Activated CD4-positive, alpha-beta T cell treated with anti-CD3 and anti-CD28 coated beads, Interleukin-2, amount 50 U/mL, for 16 hours (primary cell): Measurements from ENCODE around the gene FOXL3.
"Not testable (repeated sequence)": the region's sequence is repeated elsewhere in the genome, so short reads cannot be mapped to it uniquely, and the experiment has no call there.

ENCODE experiments used
- DNase-seq: peaks from one replicate; pipeline ENCODE4 v3.0.0-alpha.2; 2020

The FOXL3 gene

DNA sequence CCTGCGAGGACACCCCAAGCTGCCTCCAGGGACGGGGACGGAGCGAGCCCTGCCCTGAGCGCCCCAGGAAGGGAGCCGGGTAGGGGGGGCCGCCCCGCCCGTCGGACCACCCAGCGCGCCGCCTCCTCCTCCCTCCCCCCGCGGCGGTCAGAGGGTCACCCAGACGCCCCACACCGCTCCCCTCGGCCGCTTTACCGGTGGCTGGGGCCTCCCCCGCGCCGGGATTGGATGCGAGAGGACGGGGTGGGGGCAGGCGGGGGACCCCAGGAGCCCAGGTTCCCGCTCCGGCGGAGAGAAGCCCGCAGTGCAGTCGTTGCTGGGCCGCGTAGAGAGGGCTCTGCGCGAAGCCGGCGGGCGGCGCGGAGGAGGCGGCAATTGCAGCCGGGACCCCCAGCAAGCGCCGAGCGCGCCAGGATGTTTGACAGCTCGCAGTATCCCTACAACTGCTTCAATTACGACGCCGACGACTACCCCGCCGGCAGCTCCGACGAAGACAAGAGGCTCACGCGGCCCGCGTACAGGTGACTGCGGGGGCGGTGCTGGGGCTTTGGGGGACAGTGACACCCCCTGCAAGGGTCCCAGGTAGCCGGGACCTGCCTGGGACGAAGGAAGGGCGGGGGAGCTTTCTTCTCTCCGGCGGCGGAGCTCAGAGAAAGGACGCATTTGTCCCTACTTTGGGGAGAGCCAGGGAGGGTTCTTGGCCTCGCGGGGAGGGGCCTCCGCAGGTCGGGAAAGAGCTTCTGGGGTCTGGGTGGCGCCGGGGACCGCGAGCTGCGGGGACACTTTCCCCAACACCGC is at the start of gene FOXL3:
TSS of gene FOXL3 (plus strand) at position 415 of the 798 bp plus-strand sequence. CDS start at position 415, 0 bp downstream.
- no peak for DNase-seq

DNA sequence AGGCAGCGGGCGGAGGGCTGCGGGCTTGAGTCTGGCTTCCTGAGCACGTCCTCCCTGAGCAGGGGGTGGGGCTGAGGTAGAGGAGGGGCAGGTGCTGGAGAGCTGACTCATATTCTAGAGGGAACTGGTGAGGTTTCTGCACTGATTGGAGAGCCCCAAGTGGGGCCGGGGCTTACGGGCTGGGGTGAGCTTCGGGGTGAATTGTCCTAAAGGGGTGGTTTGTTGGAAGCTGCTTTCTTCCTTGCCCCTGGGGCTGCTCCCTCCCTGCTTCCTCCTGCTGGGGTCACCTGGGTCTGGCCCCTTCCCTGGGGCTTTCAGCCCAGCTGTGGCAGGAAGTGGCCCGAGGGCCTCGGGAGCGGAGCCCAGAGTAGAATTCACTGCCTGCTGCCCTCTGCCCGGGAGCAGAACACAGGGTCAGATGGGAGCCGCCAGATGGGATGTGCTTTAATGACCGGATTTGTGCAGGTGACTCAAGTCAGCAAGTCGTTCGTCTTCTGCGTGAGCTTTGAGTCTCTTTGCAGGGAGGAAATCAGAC is 49.0 kb upstream of the FOXL3 start:
- peak; percentile 1 for DNase-seq

DNA sequence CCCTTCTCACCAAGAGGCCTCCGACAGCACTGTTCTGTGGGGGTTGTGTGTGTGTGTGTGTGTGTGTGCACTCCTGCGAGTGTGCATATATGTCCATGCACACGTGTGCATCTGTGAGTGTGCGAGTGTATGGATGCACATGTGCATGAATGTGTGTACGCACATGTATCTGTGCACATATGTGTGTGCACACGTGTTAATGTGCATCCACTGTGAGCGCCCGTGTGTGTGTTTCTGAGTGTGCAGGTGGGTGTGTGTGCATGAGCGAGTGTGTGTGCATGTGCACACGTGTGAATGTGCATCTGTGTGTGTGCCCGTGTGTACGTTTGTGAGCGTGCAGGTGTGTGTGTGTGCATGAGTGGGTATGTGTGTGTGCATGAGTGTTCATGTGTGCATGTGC is 48.5 kb upstream of the FOXL3 start:
- DNase-seq, result no peak

DNA sequence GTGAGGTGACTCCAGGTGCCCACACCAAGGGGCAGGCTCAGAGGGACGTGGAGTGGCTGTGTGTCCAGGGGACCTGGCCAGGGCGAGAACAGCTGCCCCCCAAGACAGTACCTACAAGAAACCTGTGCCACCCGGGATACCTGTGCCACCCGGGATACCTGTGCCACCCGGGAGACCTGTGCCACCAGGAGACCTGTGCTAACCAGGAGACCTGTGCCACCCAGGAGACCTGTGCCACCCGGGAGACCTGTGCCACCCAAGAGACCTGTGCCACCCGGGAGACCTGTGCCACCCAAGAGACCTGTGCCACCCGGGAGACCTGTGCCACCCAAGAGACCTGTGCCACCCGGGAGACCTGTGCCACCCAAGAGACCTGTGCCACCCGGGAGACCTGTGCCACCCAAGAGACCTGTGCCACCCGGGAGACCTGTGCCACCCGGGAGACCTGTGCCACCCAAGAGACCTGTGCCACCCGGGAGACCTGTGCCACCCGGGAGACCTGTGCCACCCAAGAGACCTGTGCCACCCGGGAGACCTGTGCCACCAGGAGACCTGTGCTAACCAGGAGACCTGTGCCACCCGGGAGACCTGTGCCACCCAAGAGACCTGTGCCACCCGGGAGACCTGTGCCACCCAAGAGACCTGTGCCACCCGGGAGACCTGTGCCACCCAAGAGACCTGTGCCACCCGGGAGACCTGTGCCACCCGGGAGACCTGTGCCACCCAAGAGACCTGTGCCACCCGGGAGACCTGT is 47.0 kb upstream of the FOXL3 start:
- not testable (repeated sequence) for DNase-seq

DNA sequence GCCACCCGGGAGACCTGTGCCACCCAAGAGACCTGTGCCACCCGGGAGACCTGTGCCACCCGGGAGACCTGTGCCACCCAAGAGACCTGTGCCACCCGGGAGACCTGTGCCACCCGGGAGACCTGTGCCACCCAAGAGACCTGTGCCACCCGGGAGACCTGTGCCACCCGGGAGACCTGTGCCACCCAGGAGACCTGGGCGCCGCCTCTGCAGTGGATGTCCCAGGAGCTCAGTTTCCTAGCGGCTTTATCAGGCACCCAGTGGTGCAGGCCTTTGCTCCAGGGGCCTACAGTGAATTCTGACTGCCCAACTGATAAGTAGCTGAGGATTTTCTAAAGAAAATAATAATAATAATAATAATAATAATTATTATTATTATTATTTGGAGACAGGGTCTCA is 46.4 kb upstream of the FOXL3 start:
- not testable (repeated sequence) for DNase-seq

DNA sequence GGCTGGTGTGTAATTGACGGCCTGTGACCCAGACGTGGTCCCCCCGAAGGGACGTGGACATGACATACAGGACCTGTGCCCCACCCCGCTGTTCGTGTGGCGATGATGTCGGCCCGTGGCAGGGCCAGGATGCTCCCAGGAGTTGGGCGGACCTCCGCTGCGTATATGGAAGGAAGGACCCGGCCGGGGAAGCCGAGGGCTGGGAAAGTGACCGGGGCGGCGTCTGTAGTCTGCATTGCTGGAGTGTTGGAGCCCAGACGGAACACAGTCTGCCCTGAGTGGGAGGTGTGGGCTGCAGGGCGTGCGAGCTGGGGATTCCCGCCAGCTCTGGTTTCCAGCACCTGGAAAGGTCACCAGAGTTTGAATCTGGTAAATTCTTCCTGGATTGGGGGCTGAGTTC is 45.0 kb upstream of the FOXL3 start:
- DNase-seq, result no peak

DNA sequence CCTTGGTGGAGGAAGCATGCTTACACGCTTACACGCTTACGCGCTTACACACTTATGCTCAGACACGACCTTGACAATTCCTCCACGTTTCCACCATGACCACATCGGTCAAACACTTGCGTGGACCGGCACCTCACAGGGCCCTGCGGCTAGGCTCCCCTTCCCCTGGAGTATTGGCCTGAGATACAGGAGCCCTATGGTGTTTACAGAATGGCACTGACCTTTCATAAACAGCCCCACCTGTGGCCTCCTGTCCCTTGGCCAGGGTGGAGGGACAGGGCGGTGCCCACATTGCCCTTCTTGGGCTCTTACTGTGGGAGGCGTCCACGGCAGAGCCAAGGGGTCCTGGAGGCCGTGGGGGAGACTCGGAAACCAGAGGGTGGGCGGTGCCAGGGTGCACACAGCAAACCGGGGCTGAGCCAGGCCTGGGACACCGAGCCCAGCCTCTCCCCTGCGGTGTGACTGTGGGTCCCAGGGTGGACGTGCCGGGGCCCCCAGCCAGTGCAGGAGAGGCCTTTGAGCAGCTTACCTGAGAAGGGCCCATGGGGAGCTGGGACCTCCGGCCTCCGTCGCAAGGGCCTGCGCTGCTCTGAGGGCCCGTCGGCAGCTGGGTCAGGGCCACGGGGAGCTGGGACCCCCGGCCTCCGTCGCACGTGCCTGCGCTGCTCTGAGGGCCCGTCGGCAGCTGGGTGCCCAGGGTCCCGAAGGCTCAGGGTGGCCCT is 44.2 kb upstream of the FOXL3 start:
- no peak for DNase-seq

DNA sequence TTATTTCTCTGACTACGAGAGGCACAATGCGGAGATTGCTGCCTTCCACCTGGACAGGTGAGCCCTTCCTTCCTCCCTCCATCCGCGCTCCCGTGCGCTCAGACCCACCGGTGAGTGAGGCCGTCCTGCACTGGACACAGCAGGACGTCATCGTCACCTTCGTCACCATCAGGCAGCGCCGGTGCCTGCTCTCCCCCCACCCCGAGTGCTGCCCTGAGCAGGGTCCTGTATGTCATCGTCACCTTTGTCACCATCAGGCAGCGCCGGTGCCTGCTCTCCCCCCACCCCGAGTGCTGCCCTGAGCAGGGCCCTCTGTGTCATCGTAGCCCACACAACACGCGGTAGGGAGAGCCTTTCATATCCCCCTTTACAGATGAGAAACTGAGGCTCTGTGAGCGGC is 43.5 kb upstream of the FOXL3 start:
- DNase-seq, result no peak

DNA sequence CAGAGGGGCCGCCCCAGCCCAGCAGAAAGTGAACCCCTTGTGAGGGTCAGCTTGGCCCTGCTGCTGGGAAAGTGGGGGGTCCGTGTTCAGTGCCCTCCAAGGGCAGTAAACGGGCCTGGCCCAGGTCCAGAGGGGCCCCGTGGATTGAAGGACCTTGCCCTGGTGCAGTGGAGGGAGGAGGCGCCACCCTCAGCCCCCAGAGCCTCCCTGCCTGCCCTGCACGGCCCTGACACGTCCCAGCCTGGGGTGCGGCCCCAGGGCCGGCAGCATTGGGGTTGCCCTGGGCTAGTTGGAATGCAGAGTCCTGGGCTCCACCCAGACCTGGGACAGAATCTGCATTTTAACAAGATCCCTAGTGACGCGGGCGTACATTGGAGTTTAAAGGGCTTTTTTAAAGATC is 42.8 kb upstream of the FOXL3 start:
- DNase-seq, result no peak

DNA sequence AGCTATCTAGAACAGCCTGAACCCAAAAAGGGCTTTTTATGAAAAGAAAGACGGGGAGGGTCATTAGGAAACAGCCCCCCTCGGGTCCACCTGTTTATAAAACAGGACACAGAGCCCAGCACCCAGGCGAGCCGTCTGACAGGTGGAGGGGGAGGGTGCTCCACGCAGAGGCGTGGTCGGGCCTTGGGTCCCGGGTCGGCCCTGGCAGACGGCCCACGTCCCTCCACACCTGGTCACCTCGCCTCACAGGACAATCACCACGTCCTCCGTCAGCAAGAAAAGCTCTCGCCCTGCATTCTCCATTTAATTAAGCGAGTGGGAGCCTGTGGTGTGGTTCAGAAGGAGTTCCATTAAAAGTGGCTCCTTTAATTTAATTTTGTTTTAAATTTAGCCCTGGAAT is 42.3 kb upstream of the FOXL3 start:
- no peak for DNase-seq

DNA sequence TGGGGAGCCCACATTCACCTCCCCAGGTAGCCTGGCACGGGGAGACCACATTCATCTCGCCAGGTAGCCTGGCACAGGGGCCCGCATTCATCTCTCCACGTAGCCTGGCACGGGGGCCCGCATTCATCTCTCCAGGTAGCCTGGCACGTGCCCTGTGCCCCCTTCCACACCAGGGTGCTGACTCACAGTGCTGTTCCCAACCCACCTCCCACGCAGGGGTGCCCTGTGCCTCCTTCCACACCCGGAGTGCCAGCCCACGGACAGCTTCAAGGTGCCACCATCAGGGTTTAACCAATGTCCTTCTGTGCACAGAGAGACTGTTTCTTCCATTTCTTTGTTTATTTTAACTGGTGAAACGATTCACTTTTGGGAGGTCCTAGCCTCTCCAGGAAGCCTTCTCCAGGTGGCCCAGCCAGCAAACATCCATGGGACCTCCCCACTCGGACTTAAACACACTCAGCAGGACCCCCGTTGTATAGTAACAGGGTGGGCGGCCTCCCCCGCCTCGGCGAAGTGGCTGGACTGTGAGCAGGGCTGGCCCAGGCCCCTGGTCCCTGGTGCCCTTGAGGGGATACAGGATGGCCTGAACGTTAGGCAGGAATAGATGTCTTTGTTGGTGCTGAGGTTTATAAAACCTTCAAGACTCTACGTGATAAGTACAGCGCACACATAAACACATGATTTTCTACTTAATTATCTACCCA is 41.1 kb upstream of the FOXL3 start:
- DNase-seq, result no peak

DNA sequence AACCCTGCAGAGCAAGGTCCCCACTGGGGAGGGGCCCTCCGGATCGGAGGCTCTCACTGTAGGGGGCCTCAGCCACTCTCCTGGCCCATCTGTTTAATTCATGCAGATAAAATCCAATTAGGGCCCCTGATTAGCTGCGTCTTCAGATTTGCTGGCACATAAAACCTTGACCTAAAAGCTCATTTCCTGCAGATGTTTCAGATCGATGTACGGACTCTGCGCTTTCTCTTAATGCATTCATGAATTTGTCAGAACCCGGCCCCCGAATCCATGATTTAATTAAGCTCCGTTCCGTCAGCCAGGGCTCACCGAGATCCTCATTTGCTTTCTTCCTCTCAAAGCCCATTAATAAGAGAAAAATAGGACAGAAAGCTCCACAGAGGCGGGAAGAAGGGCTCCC is 40.0 kb upstream of the FOXL3 start:
- DNase-seq, result no peak

DNA sequence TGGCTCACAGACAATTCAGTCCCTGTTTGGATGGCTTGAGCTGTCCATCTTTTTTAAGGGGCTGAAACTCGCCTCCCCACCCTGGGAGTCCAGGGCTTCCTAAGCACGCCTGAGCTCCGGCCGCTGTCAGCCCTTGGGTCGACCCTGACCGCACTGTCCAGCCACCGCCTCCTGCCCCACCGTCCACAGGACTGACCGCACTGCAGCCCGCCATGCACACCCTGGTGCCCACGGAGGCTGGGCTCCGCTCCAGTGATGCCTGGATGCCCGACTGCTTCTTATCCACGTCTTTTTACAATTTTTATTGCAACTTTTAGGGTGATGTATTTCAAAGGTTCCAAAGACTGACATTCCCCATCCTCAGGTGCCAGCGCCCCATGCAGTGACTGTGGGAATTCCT is 39.4 kb upstream of the FOXL3 start:
- no peak for DNase-seq

DNA sequence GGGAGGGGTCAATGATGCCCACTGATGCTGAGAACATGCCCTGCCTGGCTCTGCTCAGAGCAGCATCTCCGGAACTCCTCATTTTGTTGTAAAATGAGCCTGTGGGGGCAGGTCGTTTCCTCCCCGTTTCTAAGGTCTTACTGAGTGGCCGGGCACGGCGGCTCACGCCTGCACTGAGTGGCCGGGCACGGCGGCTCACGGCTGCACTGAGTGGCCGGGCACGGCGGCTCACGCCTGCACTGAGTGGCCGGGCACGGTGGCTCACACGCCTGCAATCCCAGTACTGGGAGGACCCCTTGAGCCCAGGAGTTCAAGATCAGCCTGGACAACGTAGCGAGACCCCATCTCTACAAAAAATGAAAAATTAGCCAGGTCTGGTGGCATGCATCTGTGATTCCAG is 39.0 kb upstream of the FOXL3 start:
- no peak for DNase-seq

DNA sequence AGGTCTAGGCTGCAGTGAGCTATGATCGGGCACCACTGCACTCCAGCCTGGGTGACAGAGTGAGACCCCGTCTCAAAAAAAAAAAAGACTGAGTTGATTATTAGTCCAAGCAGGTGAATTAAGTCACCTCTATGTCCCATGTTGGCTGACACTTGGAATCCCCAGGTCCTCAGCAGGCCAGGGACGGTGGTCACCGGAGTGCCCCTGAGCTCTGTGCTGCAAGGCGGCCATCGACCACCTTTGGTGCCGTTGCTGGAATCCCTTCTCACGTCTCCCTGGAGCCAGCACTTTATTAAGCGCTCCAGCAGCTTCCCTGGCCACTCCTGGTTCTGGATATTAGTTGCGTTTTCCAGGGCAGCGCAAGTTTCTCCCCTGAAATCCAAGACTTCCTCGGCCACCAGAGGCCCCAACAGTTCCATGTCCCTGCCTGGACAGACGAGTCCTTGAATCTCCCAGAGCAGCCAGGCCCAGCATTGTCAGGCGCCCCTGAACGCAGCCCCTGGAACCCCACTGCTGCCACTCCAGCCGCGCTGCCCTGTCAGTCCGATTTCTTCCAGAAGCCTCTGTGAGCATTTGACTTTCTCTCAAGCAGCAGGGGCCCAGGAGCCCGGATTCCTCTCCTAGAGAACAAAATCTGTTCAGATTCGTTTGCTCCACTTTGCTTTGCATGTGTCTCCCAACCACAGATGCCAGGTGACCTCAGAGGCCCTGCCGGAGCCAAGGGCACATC is 38.4 kb upstream of the FOXL3 start:
- no peak for DNase-seq

DNA sequence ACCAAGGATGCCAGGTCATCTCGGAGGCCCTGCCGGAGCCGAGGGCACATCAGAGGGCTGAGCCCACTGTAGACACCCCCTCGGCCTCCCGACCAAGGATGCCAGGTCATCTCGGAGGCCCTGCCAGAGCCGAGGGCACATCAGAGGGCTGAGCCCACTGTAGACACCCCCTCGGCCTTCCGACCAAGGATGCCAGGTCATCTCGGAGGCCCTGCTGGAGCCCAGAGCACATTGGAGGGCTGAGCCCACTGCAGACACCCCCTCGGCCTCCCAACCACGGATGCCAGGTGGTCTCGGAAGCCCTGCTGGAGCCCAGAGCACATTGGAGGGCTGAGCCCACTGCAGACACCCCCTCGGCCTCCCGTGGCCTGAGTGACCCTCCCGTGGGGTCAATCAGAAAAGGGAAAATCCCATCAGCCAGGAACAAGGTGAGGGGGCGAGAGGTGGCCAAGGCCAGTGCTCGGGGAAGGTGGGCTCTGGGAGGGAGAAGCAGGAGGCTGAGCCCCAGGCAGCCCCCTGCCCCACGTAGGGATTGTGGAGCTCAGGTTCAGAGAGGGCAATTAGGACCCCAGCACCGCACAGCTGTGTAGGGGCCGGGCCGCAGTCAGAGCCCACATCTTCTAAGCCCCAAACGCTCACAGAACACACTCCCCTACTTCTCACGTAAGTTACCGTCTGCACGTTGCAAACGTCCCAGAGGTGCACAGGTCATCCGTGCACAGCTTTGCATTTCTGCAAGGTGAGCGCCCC is 37.6 kb upstream of the FOXL3 start:
- DNase-seq, result no peak

DNA sequence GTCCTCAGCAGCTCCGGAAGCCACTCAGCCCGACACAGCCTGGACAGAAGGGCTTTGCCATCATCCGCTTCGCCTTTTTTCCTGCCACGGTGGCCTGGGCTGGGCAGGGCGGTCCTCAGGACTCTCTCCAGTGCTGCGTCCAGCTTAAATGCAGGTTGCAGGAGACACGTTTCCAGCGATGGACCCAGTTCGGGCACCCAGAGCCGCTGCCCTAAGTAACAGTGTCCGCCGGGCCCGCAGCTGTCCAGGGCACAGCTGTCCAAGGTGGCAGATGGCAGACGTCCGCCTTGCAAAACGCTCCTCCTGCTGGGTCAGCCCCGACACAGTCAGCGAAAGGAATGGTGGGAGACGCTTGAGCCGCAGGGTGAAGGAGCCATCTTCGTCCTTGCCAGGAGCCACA is 37.0 kb upstream of the FOXL3 start:
- no peak for DNase-seq

DNA sequence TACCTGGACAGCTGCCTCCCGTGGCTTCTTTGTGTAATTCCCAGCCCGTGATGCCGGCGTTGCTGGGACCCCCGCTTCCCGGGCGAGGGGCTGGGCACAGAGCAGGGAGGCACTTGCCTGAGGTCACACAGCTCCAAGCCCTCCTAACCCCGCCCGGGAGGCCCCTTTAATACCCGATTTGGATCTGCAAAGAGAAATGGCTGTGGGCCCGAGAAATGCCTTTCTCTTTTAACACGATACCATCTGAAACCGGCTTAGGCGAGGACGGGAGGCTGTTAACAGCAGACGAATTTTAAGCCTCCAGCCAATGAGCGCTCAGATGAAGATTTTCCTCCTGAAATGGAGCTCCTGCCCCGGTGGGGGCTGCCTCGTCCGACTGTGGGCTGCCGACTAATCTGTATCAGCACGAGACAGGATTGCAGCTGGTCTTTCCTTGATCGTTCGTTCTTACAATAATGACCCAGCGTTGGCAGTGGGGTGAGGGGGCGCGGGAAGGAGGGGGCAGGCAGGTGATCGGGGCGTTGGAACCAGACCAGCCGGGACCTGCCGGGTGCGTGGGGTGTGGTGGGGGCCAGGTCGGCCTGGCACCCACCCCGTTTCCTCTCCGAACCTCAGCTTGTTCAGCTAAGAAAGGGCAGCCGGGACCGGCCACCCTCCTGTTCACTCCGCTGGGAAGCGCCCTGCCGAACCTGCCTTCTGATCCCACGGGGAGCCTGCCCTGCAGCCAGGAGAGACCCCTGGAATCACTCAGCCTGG is 36.2 kb upstream of the FOXL3 start:
- DNase-seq, result no peak

DNA sequence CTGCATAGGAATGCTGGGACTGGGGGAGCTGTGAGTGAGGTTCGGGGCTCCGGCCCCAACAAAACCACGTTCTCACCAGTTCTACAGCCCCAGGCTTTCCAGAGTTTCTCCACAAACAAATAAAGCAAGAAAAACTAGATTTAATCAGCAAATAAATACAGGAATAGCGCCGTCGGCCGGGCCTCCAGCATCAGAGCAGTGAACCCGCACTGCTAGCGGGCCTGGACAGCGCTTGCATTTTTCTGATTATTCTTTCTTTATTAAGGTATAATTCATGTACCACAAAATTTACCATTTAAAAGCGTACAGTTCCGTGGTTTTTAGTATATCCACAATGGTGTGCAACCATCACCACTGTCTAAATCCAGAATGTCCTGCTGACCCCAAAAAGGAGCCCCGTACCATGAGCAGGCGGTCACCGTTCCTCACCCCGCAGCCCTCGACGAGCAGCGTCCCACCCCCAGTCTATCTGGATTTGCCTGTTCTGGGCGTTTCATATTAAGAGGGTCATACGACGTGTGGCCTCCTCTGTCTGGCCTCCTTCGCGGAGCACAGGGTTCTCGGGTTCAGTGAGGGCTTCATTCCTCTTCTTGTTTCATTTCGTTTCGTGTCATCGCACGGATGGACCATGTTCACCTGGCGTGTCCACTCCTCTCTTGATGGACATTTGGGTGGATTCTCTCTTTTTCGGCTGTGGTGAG is 35.5 kb upstream of the FOXL3 start:
- no peak for DNase-seq

DNA sequence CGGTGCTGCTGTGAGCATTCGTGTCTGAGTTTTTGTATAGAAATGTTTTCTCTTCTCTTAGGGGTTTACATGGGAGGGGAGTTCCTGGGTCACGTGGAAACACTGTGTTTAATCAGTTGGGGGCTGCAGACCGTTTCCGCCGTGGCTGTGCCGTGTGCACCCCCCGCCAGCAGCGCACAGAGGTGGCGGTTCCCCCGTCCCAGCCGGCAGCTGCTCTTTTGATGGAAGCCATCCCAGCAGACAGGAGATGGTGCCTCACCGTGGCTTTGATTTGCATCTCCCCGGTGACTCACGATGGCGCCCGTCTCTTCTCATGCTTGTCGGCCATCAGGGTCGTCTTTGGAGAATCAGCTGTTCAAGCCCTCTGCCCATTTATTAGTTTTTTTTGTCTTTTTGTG is 34.9 kb upstream of the FOXL3 start:
- DNase-seq, result no peak
